ENCODE data around the gene APBA2. TPM values are rescaled to one million over a fixed set of nuclear protein-coding genes. Genes with fewer than 3 reads are reported as not detected.

The APBA2 gene
- total and polyA plus RNA-seq, 10 of the 15 experiments (the other 5 are each of a cell fraction or from before 2014, with no cell fraction given) = 0.06 to 0.26 (median 0.07) TPM; not detected in 7

DNA sequence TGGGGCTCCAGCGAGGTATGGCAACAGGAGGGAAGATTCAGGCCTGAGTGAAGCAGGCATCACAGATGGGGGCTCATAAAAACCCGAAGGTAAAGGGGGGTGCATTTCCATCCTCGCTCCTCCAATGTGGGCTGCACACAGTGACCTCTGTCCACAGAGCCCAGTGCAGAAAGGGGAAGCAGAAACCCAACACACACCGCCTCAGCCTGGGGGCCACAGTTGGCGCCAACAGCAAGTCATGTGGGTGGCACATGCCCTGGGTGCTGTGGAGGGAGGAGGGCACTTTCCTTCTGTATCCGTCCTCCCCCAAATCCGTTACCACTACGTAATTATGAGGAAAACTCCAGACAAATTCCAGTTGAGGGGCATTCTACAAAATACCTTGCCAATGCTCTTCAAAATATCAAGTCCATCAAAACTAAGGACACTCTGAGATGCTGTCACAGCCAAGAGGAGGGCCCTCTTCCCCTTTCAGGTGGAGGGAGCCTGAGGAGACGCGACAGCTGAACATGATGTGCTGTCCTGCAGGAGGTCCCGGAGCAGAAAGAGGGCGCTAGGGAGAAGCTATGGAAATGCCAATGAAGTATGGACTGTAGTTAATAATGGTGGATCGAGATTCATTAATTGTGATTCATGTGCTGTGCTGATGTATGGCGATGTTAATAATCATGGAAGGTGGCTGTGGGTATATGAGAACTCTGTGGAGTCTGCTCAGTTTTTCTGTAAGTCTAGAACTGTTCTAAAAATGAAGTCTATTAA lies 16.4 kb downstream of the APBA2 start:
- H2AFZ ChIP-seq (ENCODE audit: control insufficient read depth, low read depth, low read length) = no peak overlapping the region
- H3K27ac ChIP-seq (ENCODE audit: control insufficient read depth, insufficient read depth) = no peak overlapping the region
- no peak for DNase-seq (ENCODE audit: low read depth, low spot score)
- no peak overlapping the region for H3K4me2 ChIP-seq (ENCODE audit: control insufficient read depth, insufficient read depth)
- TF ChIP-seq, protein P1, sequence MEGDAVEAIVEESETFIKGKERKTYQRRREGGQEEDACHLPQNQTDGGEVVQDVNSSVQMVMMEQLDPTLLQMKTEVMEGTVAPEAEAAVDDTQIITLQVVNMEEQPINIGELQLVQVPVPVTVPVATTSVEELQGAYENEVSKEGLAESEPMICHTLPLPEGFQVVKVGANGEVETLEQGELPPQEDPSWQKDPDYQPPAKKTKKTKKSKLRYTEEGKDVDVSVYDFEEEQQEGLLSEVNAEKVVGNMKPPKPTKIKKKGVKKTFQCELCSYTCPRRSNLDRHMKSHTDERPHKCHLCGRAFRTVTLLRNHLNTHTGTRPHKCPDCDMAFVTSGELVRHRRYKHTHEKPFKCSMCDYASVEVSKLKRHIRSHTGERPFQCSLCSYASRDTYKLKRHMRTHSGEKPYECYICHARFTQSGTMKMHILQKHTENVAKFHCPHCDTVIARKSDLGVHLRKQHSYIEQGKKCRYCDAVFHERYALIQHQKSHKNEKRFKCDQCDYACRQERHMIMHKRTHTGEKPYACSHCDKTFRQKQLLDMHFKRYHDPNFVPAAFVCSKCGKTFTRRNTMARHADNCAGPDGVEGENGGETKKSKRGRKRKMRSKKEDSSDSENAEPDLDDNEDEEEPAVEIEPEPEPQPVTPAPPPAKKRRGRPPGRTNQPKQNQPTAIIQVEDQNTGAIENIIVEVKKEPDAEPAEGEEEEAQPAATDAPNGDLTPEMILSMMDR (IDR thresholded peaks at IDR 0.05 in 2 of 3, conservative IDR thresholded peaks at IDR 0.05 in 1 of 3; ENCODE audit: control insufficient read depth in 2 of 3, extremely low read depth in 1 of 3, insufficient read depth in 1 of 3, low read depth in 3 of 3, low read length in 3 of 3) = 0 out of 6 replicates have a peak, but pooled peaks of 1 of the 3 experiments have one; percentile 2
- no peak for TF ChIP-seq TARDBP (IDR thresholded peaks at IDR 0.05; ENCODE audit: borderline replicate concordance)
- TF ChIP-seq MTA2 (IDR thresholded peaks at IDR 0.05; ENCODE audit: low read depth) = no peak
- H3K4me3 ChIP-seq = no peak overlapping the region
- ATAC-seq = no peak
- no peak overlapping the region for H3K9ac ChIP-seq (ENCODE audit: control insufficient read depth, insufficient read depth, low read length)
- no peaks in the 10 kb centered on the region for H3K79me2 ChIP-seq (ENCODE audit: control insufficient read depth, insufficient read depth, low read length)
- ChIA-PET POLR2A (no interaction called here), CTCF (interaction anchor here (1.0 kb wide), 1 partner anchor 32 kb away, joined by 3 read pairs; no protein-coding TSS in a partner anchor), RAD21 (ENCODE audit: unreplicated experiment) (no interaction called here), SMC1A (ENCODE audit: uncharacterized antibody, unreplicated experiment) (no interaction called here)
- in situ Hi-C loops (cut with MboI) = no loop called here
- H3K4me1 ChIP-seq (ENCODE audit: control insufficient read depth, insufficient read depth, low read length) = no peaks in the 10 kb centered on the region; the same call in 1 of the 2 replicates
- no peaks in the 10 kb centered on the region; a peak in 1 of 4 replicates for H3K27me3 ChIP-seq (replicated peaks in 1 of 2; ENCODE audit: control insufficient read depth in 2 of 2, insufficient read depth in 2 of 2, low read length in 1 of 2)
- no peaks in the 10 kb centered on the region for H3K9me3 ChIP-seq (replicated peaks; ENCODE audit: control insufficient read depth, insufficient read depth, low read length)
- no peaks in the 10 kb centered on the region for H3K36me3 ChIP-seq (ENCODE audit: control insufficient read depth in 2 of 2, insufficient read depth in 2 of 2, low read length in 1 of 2)
- no peak for FAIRE-seq
- WGBS (ENCODE audit: insufficient coverage, insufficient replicate concordance, low lambda C conversion rate, missing lambda C conversion rate) = 43% methylated on average over 14 of the region's 14 CpGs
- BruUV-seq (replicated peaks) = no TSS peak
- H4K20me1 ChIP-seq (ENCODE audit: control insufficient read depth, insufficient read depth) = no peaks in the 10 kb centered on the region
- intact Hi-C loops (cut with micrococcal nuclease; ENCODE audit: unreplicated experiment) = no loop called here

DNA sequence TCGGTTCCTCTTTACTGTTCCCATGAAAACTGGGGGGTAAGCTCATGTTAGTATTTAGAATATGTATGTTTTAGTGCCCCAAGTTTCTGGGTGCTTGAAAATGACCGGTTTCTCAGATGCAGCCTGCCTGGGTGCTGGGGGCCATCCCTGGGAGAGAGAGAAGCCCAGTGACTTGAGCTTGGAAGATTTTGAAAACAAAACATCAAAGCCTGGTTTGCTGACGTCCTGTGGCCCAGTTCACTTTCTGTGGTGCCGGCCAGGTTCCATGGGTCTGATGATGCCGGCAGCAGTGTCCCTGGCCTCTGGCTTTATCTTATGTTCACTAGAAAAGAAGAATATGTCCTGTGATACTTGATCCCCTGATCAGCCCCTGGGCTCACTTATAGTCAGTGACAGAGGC lies 17.1 kb downstream of the APBA2 start:
- ChIA-PET RAD21 (ENCODE audit: unreplicated experiment) (no interaction called here), POLR2A (no interaction called here), CTCF (interaction anchor here (1.0 kb wide), 1 partner anchor 31 kb away, joined by 3 read pairs; no protein-coding TSS in a partner anchor), SMC1A (ENCODE audit: uncharacterized antibody, unreplicated experiment) (no interaction called here)
- Histone ChIP-seq H3K9ac (ENCODE audit: control insufficient read depth, insufficient read depth, low read length) (no peak overlapping the region), H3K4me1 (ENCODE audit: control insufficient read depth, insufficient read depth, low read length) (no peaks in the 10 kb centered on the region; the same call in 1 of the 2 replicates), H3K4me3 (no peak overlapping the region), H3K79me2 (ENCODE audit: control insufficient read depth, insufficient read depth, low read length) (no peaks in the 10 kb centered on the region), H4K20me1 (ENCODE audit: control insufficient read depth, insufficient read depth) (no peaks in the 10 kb centered on the region), H3K27ac (ENCODE audit: control insufficient read depth, insufficient read depth) (no peak overlapping the region), H3K36me3 (ENCODE audit: control insufficient read depth in 2 of 2, insufficient read depth in 2 of 2, low read length in 1 of 2) (no peaks in the 10 kb centered on the region), H3K9me3 (replicated peaks; ENCODE audit: control insufficient read depth, insufficient read depth, low read length) (no peaks in the 10 kb centered on the region), H2AFZ (ENCODE audit: control insufficient read depth, low read depth, low read length) (no peak overlapping the region), H3K4me2 (ENCODE audit: control insufficient read depth, insufficient read depth) (no peak overlapping the region), H3K27me3 (replicated peaks in 1 of 2; ENCODE audit: control insufficient read depth in 2 of 2, insufficient read depth in 2 of 2, low read length in 1 of 2) (no peaks in the 10 kb centered on the region; a peak in 1 of 4 replicates)
- ATAC-seq (no peak), DNase-seq (ENCODE audit: low read depth, low spot score) (no peak), FAIRE-seq (no peak)
- 66% methylated on average over 5 of the region's 5 CpGs for WGBS (ENCODE audit: insufficient coverage, insufficient replicate concordance, low lambda C conversion rate, missing lambda C conversion rate)
- no peak for TF ChIP-seq HSF1 (IDR thresholded peaks at IDR 0.05; ENCODE audit: low read depth, low read length)
- no peak for TF ChIP-seq IRF4 (IDR thresholded peaks at IDR 0.05; ENCODE audit: low read depth, low read length)
- intact Hi-C loops (cut with micrococcal nuclease; ENCODE audit: unreplicated experiment) = no loop called here
- BruUV-seq (replicated peaks) = no TSS peak
- in situ Hi-C loops (cut with MboI) = no loop called here
